ENCODE data around the gene ZNF212. TPM values are rescaled to one million over a fixed set of nuclear protein-coding genes. Genes with fewer than 3 reads are reported as not detected.

The ZNF212 gene
- total RNA-seq, 1 experiment from 2014 or later: 9.7 TPM

GRCh38 chr7:149257146-149257545 lies 17.7 kb downstream of the ZNF212 start:
- no peaks in the 10 kb centered on the region for H3K9me3 ChIP-seq (ENCODE audit: low read length)
- ChIA-PET CTCF (no interaction called here), POLR2A (ENCODE audit: unreplicated experiment) (interaction anchor here (0.7 kb wide), 1 partner anchor 517 kb away, joined by 5 read pairs; no protein-coding TSS in a partner anchor)
- intact Hi-C loops (cut with micrococcal nuclease): no loop called here
- H3K79me2 ChIP-seq (ENCODE audit: low read length): no peaks in the 10 kb centered on the region
- peak overlapping the region; percentile 27; the same call in 1 of the 2 replicates for H3K27ac ChIP-seq (ENCODE audit: low read length)
- no peaks in the 10 kb centered on the region for H3K9me2 ChIP-seq (replicated peaks; ENCODE audit: low read length)
- no peaks in the 10 kb centered on the region for H3K27me3 ChIP-seq (ENCODE audit: low read length)
- H3K36me3 ChIP-seq (ENCODE audit: low read depth, low read length): peaks cover 17% of the 10 kb centered on the region
- no peak overlapping the region for H2AFZ ChIP-seq (ENCODE audit: low read length)
- H3K4me2 ChIP-seq (ENCODE audit: low read length): no peak overlapping the region
- ATAC-seq (no peak), DNase-seq (peak; percentile 61)
- no peak overlapping the region for H3K4me3 ChIP-seq (ENCODE audit: low read length)
- H3K9ac ChIP-seq (ENCODE audit: low read length): no peak overlapping the region
- H4K20me1 ChIP-seq (ENCODE audit: low read length): no peaks in the 10 kb centered on the region
- TF ChIP-seq EZH2phosphoT487 (IDR thresholded peaks at IDR 0.05; ENCODE audit: borderline replicate concordance, low read length) (no peak), EZH2 (IDR thresholded peaks at IDR 0.05; ENCODE audit: low read length, unreplicated experiment) (no peak)
- TF ChIP-seq, protein P1, sequence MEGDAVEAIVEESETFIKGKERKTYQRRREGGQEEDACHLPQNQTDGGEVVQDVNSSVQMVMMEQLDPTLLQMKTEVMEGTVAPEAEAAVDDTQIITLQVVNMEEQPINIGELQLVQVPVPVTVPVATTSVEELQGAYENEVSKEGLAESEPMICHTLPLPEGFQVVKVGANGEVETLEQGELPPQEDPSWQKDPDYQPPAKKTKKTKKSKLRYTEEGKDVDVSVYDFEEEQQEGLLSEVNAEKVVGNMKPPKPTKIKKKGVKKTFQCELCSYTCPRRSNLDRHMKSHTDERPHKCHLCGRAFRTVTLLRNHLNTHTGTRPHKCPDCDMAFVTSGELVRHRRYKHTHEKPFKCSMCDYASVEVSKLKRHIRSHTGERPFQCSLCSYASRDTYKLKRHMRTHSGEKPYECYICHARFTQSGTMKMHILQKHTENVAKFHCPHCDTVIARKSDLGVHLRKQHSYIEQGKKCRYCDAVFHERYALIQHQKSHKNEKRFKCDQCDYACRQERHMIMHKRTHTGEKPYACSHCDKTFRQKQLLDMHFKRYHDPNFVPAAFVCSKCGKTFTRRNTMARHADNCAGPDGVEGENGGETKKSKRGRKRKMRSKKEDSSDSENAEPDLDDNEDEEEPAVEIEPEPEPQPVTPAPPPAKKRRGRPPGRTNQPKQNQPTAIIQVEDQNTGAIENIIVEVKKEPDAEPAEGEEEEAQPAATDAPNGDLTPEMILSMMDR (conservative IDR thresholded peaks at IDR 0.05; ENCODE audit: low read depth, low read length): no peak
- BruUV-seq (replicated peaks): no TSS peak
- peaks cover 16% of the 10 kb centered on the region for H3K4me1 ChIP-seq (ENCODE audit: insufficient read depth, low read length)
- no peaks in the 10 kb centered on the region for H3F3A ChIP-seq (ENCODE audit: low read length, unreplicated experiment)

GRCh38 chr7:149261316-149261828 lies 21.9 kb downstream of the ZNF212 start:
- Histone ChIP-seq H3K9me2 (replicated peaks; ENCODE audit: low read length) (no peaks in the 10 kb centered on the region), H3F3A (ENCODE audit: low read length, unreplicated experiment) (no peaks in the 10 kb centered on the region), H3K27me3 (ENCODE audit: low read length) (no peaks in the 10 kb centered on the region), H3K9me3 (ENCODE audit: low read length) (no peaks in the 10 kb centered on the region), H3K27ac (ENCODE audit: low read length) (peak overlapping the region; percentile 82), H3K4me2 (ENCODE audit: low read length) (peak overlapping the region; percentile 91), H4K20me1 (ENCODE audit: low read length) (no peaks in the 10 kb centered on the region), H3K79me2 (ENCODE audit: low read length) (peaks cover 18% of the 10 kb centered on the region; the same call in 1 of the 2 replicates), H3K4me1 (ENCODE audit: insufficient read depth, low read length) (peaks cover 22% of the 10 kb centered on the region), H3K4me3 (ENCODE audit: low read length) (peak overlapping the region; percentile 69), H3K9ac (ENCODE audit: low read length) (peak overlapping the region; percentile 90), H3K36me3 (ENCODE audit: low read depth, low read length) (no peaks in the 10 kb centered on the region; the same call in 1 of the 2 replicates), H2AFZ (ENCODE audit: low read length) (peak overlapping the region; percentile 88)
- ChIA-PET POLR2A (ENCODE audit: unreplicated experiment) (no interaction called here), CTCF (interaction anchor here (0.6 to 1.9 kb wide), 6 partner anchors 24 to 498 kb away, joined by 3 to 12 read pairs (median 8); no protein-coding TSS in a partner anchor)
- TSS peak; percentile 85 for BruUV-seq (replicated peaks)
- peak; percentile 21 for ATAC-seq
- TF ChIP-seq EZH2 (IDR thresholded peaks at IDR 0.05; ENCODE audit: low read length, unreplicated experiment) (no peak), EZH2phosphoT487 (IDR thresholded peaks at IDR 0.05; ENCODE audit: borderline replicate concordance, low read length) (no peak)
- TF ChIP-seq, protein P1 (conservative IDR thresholded peaks at IDR 0.05; ENCODE audit: low read depth, low read length): no peak
- DNase-seq: peak; percentile 62
- intact Hi-C loops (cut with micrococcal nuclease): no loop called here

Data from PC-3 (cell line).